DND-41 (cell line): Measurements from ENCODE around the gene CKAP4.

Experiments
- ATAC-seq: fragments of 200-7000 bp; cut with Tn5 transposase; 3 replicates; pipeline ENCODE4 v1.9.1; 2021; ENCODE audit warnings: low read depth; ENCODE audit not compliant: insufficient read depth
- DNase-seq: peaks from one replicate; pipeline ENCODE4 v3.0.0-alpha.2; 2020
- H2AFZ ChIP-seq: 2 replicates; pipeline ENCODE4 v1.6.0; 2012; ENCODE audit warnings: low read depth, low read length
- H3K27ac ChIP-seq: 2 replicates; pipeline ENCODE4 v1.5.1; 2012; ENCODE audit warnings: low read length, inconsistent platforms
- H3K27me3 ChIP-seq: fragments of 200-600 bp; sonication (generic); 2 replicates; pipeline ENCODE4 v1.6.0; 2012; ENCODE audit warnings: low read length, mild to moderate bottlenecking, inconsistent platforms; ENCODE audit not compliant: insufficient read depth, poor library complexity
- H3K36me3 ChIP-seq: 2 replicates; pipeline ENCODE4 v1.5.1; 2012; ENCODE audit warnings: low read length, inconsistent platforms; ENCODE audit not compliant: insufficient read depth
- H3K4me1 ChIP-seq: 2 replicates; pipeline ENCODE4 v1.5.1; 2012; ENCODE audit warnings: mild to moderate bottlenecking, low read length; ENCODE audit not compliant: insufficient read depth
- H3K4me2 ChIP-seq: 2 replicates; pipeline ENCODE4 v1.6.0; 2012; ENCODE audit warnings: mild to moderate bottlenecking, moderate library complexity, low read length, inconsistent platforms; ENCODE audit not compliant: insufficient read depth
- H3K4me3 ChIP-seq, 2 experiments: fragments of 200-600 bp in 1 of 2; shearing (Covaris generic) in 1 of 2; 2 replicates each; pipeline ENCODE4 v1.5.1; 2012 to 2016; ENCODE audit warnings: inconsistent platforms in 2 of 2, low read length in 2 of 2, mild to moderate bottlenecking in 2 of 2, low read depth in 1 of 2, moderate library complexity in 1 of 2
- H3K79me2 ChIP-seq: 2 replicates; pipeline ENCODE4 v1.6.0; 2012; ENCODE audit warnings: low read length, inconsistent platforms; ENCODE audit not compliant: insufficient read depth
- H3K9ac ChIP-seq: 2 replicates; pipeline ENCODE4 v1.6.0; 2012; ENCODE audit warnings: low read depth, mild to moderate bottlenecking, inconsistent platforms, low read length, moderate library complexity
- H3K9me3 ChIP-seq: 2 replicates; pipeline ENCODE4 v1.5.1; 2012; ENCODE audit warnings: low read length, moderate library complexity, mild to moderate bottlenecking, inconsistent platforms; ENCODE audit not compliant: insufficient read depth, severe bottlenecking
- H4K20me1 ChIP-seq: 2 replicates; pipeline ENCODE4 v1.6.0; 2012; ENCODE audit warnings: low read length; ENCODE audit not compliant: insufficient read depth
- CTCF ChIP-seq: IDR thresholded peaks from 2 replicates; pipeline ENCODE4 v1.5.1; 2012; ENCODE audit warnings: borderline replicate concordance, low read length, moderate library complexity, mild to moderate bottlenecking; ENCODE audit not compliant: poor library complexity, severe bottlenecking; ENCODE audit errors: extremely low read depth
- EZH2 ChIP-seq: IDR thresholded peaks from 3 replicates; pipeline ENCODE4 v1.6.1; 2012; ENCODE audit warnings: borderline replicate concordance, low read depth, mild to moderate bottlenecking, moderate library complexity, low read length, inconsistent platforms; ENCODE audit not compliant: severe bottlenecking

Gene CKAP4

GRCh38 chr12:106245767-106246166 is 2.1 kb downstream of the CKAP4 start:
- no peak overlapping the region for H3K9ac ChIP-seq
- H2AFZ ChIP-seq: no peak overlapping the region
- H4K20me1 ChIP-seq: 0 out of 2 replicates have a peak, but pooled peaks cover 4% of the 10 kb centered on the region
- H3K4me3 ChIP-seq: no peak overlapping the region
- H3K4me2 ChIP-seq: no peak overlapping the region
- no peak for TF ChIP-seq CTCF
- no peak for TF ChIP-seq EZH2
- H3K9me3 ChIP-seq: no peaks in the 10 kb centered on the region
- H3K27me3 ChIP-seq: peaks cover 42% of the 10 kb centered on the region
- no peak for DNase-seq
- no peaks in the 10 kb centered on the region for H3K79me2 ChIP-seq
- no peak overlapping the region for H3K27ac ChIP-seq
- peaks cover 20% of the 10 kb centered on the region for H3K4me1 ChIP-seq
- no peaks in the 10 kb centered on the region for H3K36me3 ChIP-seq
- ATAC-seq: no peak

- TF ChIP-seq EZH2: no peak
- no peak for TF ChIP-seq CTCF
- Histone ChIP-seq H3K4me2 (no peak overlapping the region), H3K9me3 (no peaks in the 10 kb centered on the region), H4K20me1 (no peaks in the 10 kb centered on the region), H3K9ac (no peak overlapping the region), H3K4me3 (no peak overlapping the region), H3K27me3 (peaks cover 22% of the 10 kb centered on the region), H3K36me3 (no peaks in the 10 kb centered on the region), H3K79me2 (no peaks in the 10 kb centered on the region), H2AFZ (no peak overlapping the region), H3K4me1 (peaks cover 17% of the 10 kb centered on the region), H3K27ac (no peak overlapping the region)
- no peak for ATAC-seq
- DNase-seq: no peak
Measured at GRCh38 chr12:106243620-106244019, 4.2 kb downstream of the CKAP4 start.

GRCh38 chr12:106240821-106241220 is 7.0 kb downstream of the CKAP4 start:
- H3K4me3 ChIP-seq: no peak overlapping the region
- no peak overlapping the region for H3K27ac ChIP-seq
- H3K9me3 ChIP-seq: no peaks in the 10 kb centered on the region
- H3K4me1 ChIP-seq: no peaks in the 10 kb centered on the region
- H2AFZ ChIP-seq: no peak overlapping the region
- ATAC-seq (no peak), DNase-seq (no peak)
- no peak overlapping the region for H3K4me2 ChIP-seq
- H3K36me3 ChIP-seq: no peaks in the 10 kb centered on the region
- H3K27me3 ChIP-seq: peaks cover 2% of the 10 kb centered on the region
- no peaks in the 10 kb centered on the region for H4K20me1 ChIP-seq
- no peaks in the 10 kb centered on the region for H3K79me2 ChIP-seq
- no peak for TF ChIP-seq CTCF
- TF ChIP-seq EZH2: no peak
- no peak overlapping the region for H3K9ac ChIP-seq

- Histone ChIP-seq H2AFZ (no peak overlapping the region), H3K36me3 (no peaks in the 10 kb centered on the region), H3K4me3 (no peak overlapping the region), H3K79me2 (no peaks in the 10 kb centered on the region), H4K20me1 (no peaks in the 10 kb centered on the region), H3K27ac (no peak overlapping the region), H3K9me3 (no peaks in the 10 kb centered on the region), H3K4me1 (no peaks in the 10 kb centered on the region), H3K4me2 (no peak overlapping the region), H3K9ac (no peak overlapping the region), H3K27me3 (no peaks in the 10 kb centered on the region)
- no peak for DNase-seq
- TF ChIP-seq CTCF (no peak), EZH2 (no peak)
- no peak for ATAC-seq
Measured at GRCh38 chr12:106239951-106240335, 7.9 kb downstream of the CKAP4 start.
